NCI-H146 treated with DMSO at 0.1 percent for 48 hours (cell line): ENCODE measurements around the gene PDK1.
"Not testable (repeated sequence)": the region's sequence is repeated elsewhere in the genome, so short reads cannot be mapped to it uniquely, and the experiment has no call there.

ENCODE experiments used
- DNase-seq: peaks from one replicate; lab custom pipeline; 2025; ENCODE audit not compliant: unreplicated experiment; lab: John Stamatoyannopoulos, UW

PDK1 gene

GRCh38 chr2:172555522-172556283 is at the start of gene PDK1:
Gene PDK1 (plus strand): TSS chr2:172556090. CDS start chr2:172556151, 61 bp downstream.
- DNase-seq, result peak; percentile 51

GRCh38 chr2:172507199-172507598 is 48.7 kb upstream of the PDK1 start:
- no peak for DNase-seq

- no peak for DNase-seq
These were observed 45.8 kb upstream of the PDK1 start for GRCh38 chr2:172510088-172510487.

- no peak for DNase-seq
These were observed 45.3 kb upstream of the PDK1 start for GRCh38 chr2:172510548-172510947.

- no peak for DNase-seq
These were observed 42.9 kb upstream of the PDK1 start for GRCh38 chr2:172512810-172513523.

GRCh38 chr2:172513524-172513900 is 42.4 kb upstream of the PDK1 start:
- DNase-seq, result no peak

GRCh38 chr2:172513935-172514586 is 41.8 kb upstream of the PDK1 start:
- DNase-seq, result no peak

GRCh38 chr2:172516299-172516698 is 39.6 kb upstream of the PDK1 start:
- no peak for DNase-seq

GRCh38 chr2:172518995-172519394 is 36.9 kb upstream of the PDK1 start:
- DNase-seq, result no peak

GRCh38 chr2:172525601-172526000 is 30.3 kb upstream of the PDK1 start:
- DNase-seq, result no peak

- DNase-seq, result no peak
These were observed 24.6 kb upstream of the PDK1 start for GRCh38 chr2:172531309-172531708.

GRCh38 chr2:172532461-172532860 is 23.4 kb upstream of the PDK1 start:
- DNase-seq, result not testable (repeated sequence)

- DNase-seq, result no peak
These were observed 22.2 kb upstream of the PDK1 start for GRCh38 chr2:172533687-172534086.

- DNase-seq, result no peak
These were observed 20.8 kb upstream of the PDK1 start for GRCh38 chr2:172535119-172535518.

- not testable (repeated sequence) for DNase-seq
These were observed 18.0 kb upstream of the PDK1 start for GRCh38 chr2:172537851-172538250.

- DNase-seq, result no peak
These were observed 16.1 kb upstream of the PDK1 start for GRCh38 chr2:172539767-172540166.

GRCh38 chr2:172540421-172540820 is 15.5 kb upstream of the PDK1 start:
- DNase-seq, result no peak

- no peak for DNase-seq
These were observed 10.3 kb upstream of the PDK1 start for GRCh38 chr2:172545408-172546075.

- DNase-seq, result no peak
These were observed 6.8 kb upstream of the PDK1 start for GRCh38 chr2:172549131-172549530.

- DNase-seq, result not testable (repeated sequence)
These were observed 6.1 kb upstream of the PDK1 start for GRCh38 chr2:172549802-172550201.

GRCh38 chr2:172550419-172550818 is 5.5 kb upstream of the PDK1 start:
- DNase-seq, result no peak
